ENCODE data around the gene POLR2E. TPM values are rescaled to one million over a fixed set of nuclear protein-coding genes. Genes with fewer than 3 reads are reported as not detected.
"Not testable (repeated sequence)": the region's sequence is repeated elsewhere in the genome, so short reads cannot be mapped to it uniquely, and the experiment has no call there.

Gene POLR2E
- total and polyA plus RNA-seq, 4 donors = 51.8 to 211 (median 171) TPM

GRCh38 chr19:1114728-1115127 is 19.6 kb upstream of the POLR2E start:
- not testable (repeated sequence) for H3K27ac ChIP-seq (ENCODE audit: low read depth in 1 of 2, low read length in 2 of 2); DNase-seq (ENCODE audit: low spot score); H3K4me3 ChIP-seq (ENCODE audit: low read depth in 1 of 3, low read length in 3 of 3); H3K9me3 ChIP-seq (ENCODE audit: control insufficient read depth in 4 of 4, low read length in 3 of 4); H3K9ac ChIP-seq (ENCODE audit: low read depth in 1 of 2, low read length in 2 of 2); H3K27me3 ChIP-seq (ENCODE audit: control insufficient read depth in 4 of 4, insufficient read depth in 4 of 4, low read length in 3 of 4)
- 94% methylated on average over 9 of the region's 9 CpGs for WGBS
- Histone ChIP-seq H3K36me3 (ENCODE audit: control insufficient read depth in 4 of 4, insufficient read depth in 3 of 4, low read depth in 1 of 4, low read length in 3 of 4) (peaks cover 8 to 57% (median 37%) of the 10 kb centered on the region in 4 donors), H3K4me1 (ENCODE audit: control insufficient read depth in 4 of 4, insufficient read depth in 4 of 4, low read length in 3 of 4) (peaks cover 8 to 21% (median 18%) of the 10 kb centered on the region in 4 donors)

DNA sequence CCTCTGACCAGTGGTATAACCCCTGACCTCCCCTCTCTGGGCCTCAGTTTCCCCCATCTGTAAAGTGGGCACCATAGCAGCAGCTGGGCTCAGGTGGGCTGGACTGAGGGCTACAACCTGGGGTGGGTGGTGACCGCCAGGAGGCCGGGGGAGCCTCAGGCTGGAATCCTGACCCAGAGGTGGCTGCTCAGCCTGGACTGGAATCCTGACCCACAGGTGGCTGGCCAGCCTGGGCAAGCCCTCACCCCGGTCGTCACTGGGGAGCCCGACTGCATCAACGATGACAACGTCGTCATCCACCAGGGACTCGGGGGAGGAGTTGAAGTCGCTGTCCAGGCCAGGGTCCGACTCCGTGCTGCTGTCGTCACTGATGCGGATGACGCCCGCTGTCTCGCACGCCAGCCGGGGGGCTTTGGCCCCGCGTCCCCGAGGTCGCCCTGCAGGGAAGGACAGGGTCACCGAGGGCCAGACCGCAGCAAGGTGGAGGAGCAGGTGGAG is 18.9 kb upstream of the POLR2E start:
- H3K27me3 ChIP-seq (ENCODE audit: control insufficient read depth in 4 of 4, insufficient read depth in 4 of 4, low read length in 3 of 4) = no peaks in the 10 kb centered on the region
- no peak overlapping the region for H3K4me3 ChIP-seq (ENCODE audit: low read depth in 1 of 3, low read length in 3 of 3)
- TF ChIP-seq, protein P1, sequence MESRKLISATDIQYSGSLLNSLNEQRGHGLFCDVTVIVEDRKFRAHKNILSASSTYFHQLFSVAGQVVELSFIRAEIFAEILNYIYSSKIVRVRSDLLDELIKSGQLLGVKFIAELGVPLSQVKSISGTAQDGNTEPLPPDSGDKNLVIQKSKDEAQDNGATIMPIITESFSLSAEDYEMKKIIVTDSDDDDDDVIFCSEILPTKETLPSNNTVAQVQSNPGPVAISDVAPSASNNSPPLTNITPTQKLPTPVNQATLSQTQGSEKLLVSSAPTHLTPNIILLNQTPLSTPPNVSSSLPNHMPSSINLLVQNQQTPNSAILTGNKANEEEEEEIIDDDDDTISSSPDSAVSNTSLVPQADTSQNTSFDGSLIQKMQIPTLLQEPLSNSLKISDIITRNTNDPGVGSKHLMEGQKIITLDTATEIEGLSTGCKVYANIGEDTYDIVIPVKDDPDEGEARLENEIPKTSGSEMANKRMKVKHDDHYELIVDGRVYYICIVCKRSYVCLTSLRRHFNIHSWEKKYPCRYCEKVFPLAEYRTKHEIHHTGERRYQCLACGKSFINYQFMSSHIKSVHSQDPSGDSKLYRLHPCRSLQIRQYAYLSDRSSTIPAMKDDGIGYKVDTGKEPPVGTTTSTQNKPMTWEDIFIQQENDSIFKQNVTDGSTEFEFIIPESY (IDR thresholded peaks at IDR 0.05) = no peak
- TF ChIP-seq HNF4A (conservative IDR thresholded peaks at IDR 0.05) (peak; percentile 51 to 68), GABPA (IDR thresholded peaks at IDR 0.05 in 1 of 2, conservative IDR thresholded peaks at IDR 0.05 in 1 of 2) (no peak), HNF4G (IDR thresholded peaks at IDR 0.05) (no peak), RXRA (IDR thresholded peaks at IDR 0.05) (peak in 1 of 2 donors; percentile 4), RAD21 (IDR thresholded peaks at IDR 0.05) (no peak), NR2F2 (IDR thresholded peaks at IDR 0.05) (no peak)
- H3K9ac ChIP-seq (ENCODE audit: low read depth in 1 of 2, low read length in 2 of 2) = peak overlapping the region in 1 of 2 donors; percentile 64
- H3K9me3 ChIP-seq (ENCODE audit: control insufficient read depth in 4 of 4, low read length in 3 of 4) = no peaks in the 10 kb centered on the region
- H3K36me3 ChIP-seq (ENCODE audit: control insufficient read depth in 4 of 4, insufficient read depth in 3 of 4, low read depth in 1 of 4, low read length in 3 of 4) = peaks cover 8 to 55% (median 37%) of the 10 kb centered on the region in 4 donors
- H3K27ac ChIP-seq (ENCODE audit: low read depth in 1 of 2, low read length in 2 of 2) = peak overlapping the region; percentile 66 to 81
- H3K4me1 ChIP-seq (ENCODE audit: control insufficient read depth in 4 of 4, insufficient read depth in 4 of 4, low read length in 3 of 4) = peaks cover 8 to 21% (median 18%) of the 10 kb centered on the region in 4 donors
- DNase-seq (ENCODE audit: low spot score) = no peak
- WGBS = 81% methylated on average over 25 of the region's 25 CpGs

- Histone ChIP-seq H3K9ac (ENCODE audit: low read depth in 1 of 2, low read length in 2 of 2) (peak overlapping the region in 1 of 2 donors; percentile 64), H3K9me3 (ENCODE audit: control insufficient read depth in 4 of 4, low read length in 3 of 4) (no peaks in the 10 kb centered on the region), H3K27ac (ENCODE audit: low read depth in 1 of 2, low read length in 2 of 2) (peak overlapping the region; percentile 66 to 81), H3K36me3 (ENCODE audit: control insufficient read depth in 4 of 4, insufficient read depth in 3 of 4, low read depth in 1 of 4, low read length in 3 of 4) (peaks cover 8 to 52% (median 36%) of the 10 kb centered on the region in 4 donors), H3K4me3 (ENCODE audit: low read depth in 1 of 3, low read length in 3 of 3) (no peak overlapping the region), H3K27me3 (ENCODE audit: control insufficient read depth in 4 of 4, insufficient read depth in 4 of 4, low read length in 3 of 4) (no peaks in the 10 kb centered on the region), H3K4me1 (ENCODE audit: control insufficient read depth in 4 of 4, insufficient read depth in 4 of 4, low read length in 3 of 4) (peaks cover 8 to 21% (median 18%) of the 10 kb centered on the region in 4 donors)
- DNase-seq (ENCODE audit: low spot score) = peak; percentile 99
- WGBS = 22% methylated on average over 44 of the region's 44 CpGs
- TF ChIP-seq, protein P1 (IDR thresholded peaks at IDR 0.05) = no peak
- TF ChIP-seq FOXA1 (IDR thresholded peaks at IDR 0.05) (peak; percentile 27), EGR1 (IDR thresholded peaks at IDR 0.05; ENCODE audit: low read depth in 2 of 2) (no peak), FOXA2 (IDR thresholded peaks at IDR 0.05) (no peak), RAD21 (IDR thresholded peaks at IDR 0.05) (peak; percentile 87 to 91), NR2F2 (IDR thresholded peaks at IDR 0.05) (peak; percentile 36), HNF4A (conservative IDR thresholded peaks at IDR 0.05) (peak in 1 of 2 donors; percentile 58), ATF3 (IDR thresholded peaks at IDR 0.05) (no peak), TAF1 (conservative IDR thresholded peaks at IDR 0.05) (no peak), RXRA (IDR thresholded peaks at IDR 0.05) (peak; percentile 65 to 72), GABPA (IDR thresholded peaks at IDR 0.05 in 1 of 2, conservative IDR thresholded peaks at IDR 0.05 in 1 of 2) (no peak), HNF4G (IDR thresholded peaks at IDR 0.05) (no peak)
- TF ChIP-seq, protein P2, sequence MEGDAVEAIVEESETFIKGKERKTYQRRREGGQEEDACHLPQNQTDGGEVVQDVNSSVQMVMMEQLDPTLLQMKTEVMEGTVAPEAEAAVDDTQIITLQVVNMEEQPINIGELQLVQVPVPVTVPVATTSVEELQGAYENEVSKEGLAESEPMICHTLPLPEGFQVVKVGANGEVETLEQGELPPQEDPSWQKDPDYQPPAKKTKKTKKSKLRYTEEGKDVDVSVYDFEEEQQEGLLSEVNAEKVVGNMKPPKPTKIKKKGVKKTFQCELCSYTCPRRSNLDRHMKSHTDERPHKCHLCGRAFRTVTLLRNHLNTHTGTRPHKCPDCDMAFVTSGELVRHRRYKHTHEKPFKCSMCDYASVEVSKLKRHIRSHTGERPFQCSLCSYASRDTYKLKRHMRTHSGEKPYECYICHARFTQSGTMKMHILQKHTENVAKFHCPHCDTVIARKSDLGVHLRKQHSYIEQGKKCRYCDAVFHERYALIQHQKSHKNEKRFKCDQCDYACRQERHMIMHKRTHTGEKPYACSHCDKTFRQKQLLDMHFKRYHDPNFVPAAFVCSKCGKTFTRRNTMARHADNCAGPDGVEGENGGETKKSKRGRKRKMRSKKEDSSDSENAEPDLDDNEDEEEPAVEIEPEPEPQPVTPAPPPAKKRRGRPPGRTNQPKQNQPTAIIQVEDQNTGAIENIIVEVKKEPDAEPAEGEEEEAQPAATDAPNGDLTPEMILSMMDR (IDR thresholded peaks at IDR 0.05; ENCODE audit: low read depth, low read length, missing input control) = peak; percentile 80
- TF ChIP-seq, protein P3, sequence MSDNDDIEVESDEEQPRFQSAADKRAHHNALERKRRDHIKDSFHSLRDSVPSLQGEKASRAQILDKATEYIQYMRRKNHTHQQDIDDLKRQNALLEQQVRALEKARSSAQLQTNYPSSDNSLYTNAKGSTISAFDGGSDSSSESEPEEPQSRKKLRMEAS (IDR thresholded peaks at IDR 0.05) = no peak
Observed at GRCh38 chr19:1113030-1113985, 18.1 kb upstream of the POLR2E start.
